ENCODE data around the gene TTYH2.

DNA sequence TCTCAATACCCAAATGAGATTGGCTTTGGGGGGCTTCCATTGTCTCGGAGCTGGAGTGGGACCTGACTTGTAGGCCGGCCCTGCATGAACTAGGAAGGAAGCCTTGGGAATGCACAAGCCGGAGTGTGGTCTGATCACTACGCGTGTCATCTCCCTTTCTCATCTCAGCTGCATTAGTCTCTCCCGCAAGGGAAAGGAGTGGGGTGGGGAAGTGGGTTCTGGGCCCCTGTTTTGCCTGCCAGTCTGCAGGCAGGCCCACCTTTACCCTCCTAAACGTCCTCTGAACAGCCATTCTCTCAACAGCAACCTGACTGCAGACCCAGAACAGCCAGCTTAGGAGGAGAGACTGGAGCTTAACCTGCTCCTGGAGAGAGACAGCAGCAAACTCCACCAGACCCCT is 49.2 kb downstream of the TTYH2 start:
- TF ChIP-seq, protein P1, sequence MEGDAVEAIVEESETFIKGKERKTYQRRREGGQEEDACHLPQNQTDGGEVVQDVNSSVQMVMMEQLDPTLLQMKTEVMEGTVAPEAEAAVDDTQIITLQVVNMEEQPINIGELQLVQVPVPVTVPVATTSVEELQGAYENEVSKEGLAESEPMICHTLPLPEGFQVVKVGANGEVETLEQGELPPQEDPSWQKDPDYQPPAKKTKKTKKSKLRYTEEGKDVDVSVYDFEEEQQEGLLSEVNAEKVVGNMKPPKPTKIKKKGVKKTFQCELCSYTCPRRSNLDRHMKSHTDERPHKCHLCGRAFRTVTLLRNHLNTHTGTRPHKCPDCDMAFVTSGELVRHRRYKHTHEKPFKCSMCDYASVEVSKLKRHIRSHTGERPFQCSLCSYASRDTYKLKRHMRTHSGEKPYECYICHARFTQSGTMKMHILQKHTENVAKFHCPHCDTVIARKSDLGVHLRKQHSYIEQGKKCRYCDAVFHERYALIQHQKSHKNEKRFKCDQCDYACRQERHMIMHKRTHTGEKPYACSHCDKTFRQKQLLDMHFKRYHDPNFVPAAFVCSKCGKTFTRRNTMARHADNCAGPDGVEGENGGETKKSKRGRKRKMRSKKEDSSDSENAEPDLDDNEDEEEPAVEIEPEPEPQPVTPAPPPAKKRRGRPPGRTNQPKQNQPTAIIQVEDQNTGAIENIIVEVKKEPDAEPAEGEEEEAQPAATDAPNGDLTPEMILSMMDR (IDR thresholded peaks at IDR 0.05 in 8 of 11, conservative IDR thresholded peaks at IDR 0.05 in 3 of 11), result no peak
- TF ChIP-seq POLR2AphosphoS5 (IDR thresholded peaks at IDR 0.05), result no peak
- no peak for TF ChIP-seq POLR2A (IDR thresholded peaks at IDR 0.05)
